H1 (cell line): ENCODE data around the gene LDLR. TPM values are rescaled to one million over a fixed set of nuclear protein-coding genes. Genes with fewer than 3 reads are reported as not detected.
A peak's percentile ranks its signal among the peaks of the same experiment; 100 is the strongest.

Experiments
- CTCF ChIA-PET: fragments of 300-600 bp; sonication (Branson Sonifier 250); formaldehyde crosslinking; loops from one replicate; lab custom pipeline; 2021; ENCODE audit not compliant: partially characterized antibody; lab: Charles Lee
- POLR2A ChIA-PET: fragments of 300-600 bp; sonication (Branson Sonifier 250); formaldehyde crosslinking; loops from one replicate; lab custom pipeline; 2021; ENCODE audit warnings: inconsistent platforms; ENCODE audit not compliant: partially characterized antibody; lab: Charles Lee
- DNase-seq, 2 experiments: peaks; one replicate each; pipeline versions ENCODE4 v3.0.0 to v3.0.0-alpha.2; 2010 to 2022; ENCODE audit warnings: low spot score in 2 of 2, low read depth in 1 of 2, mixed read lengths in 1 of 2
- FAIRE-seq: peaks from 2 replicates; lab custom pipeline; 2011; peaks lifted over from hg19 to GRCh38; lab: Jason Lieb, UNC
- H2AFZ ChIP-seq: 2 replicates; pipeline ENCODE4 v1.8.1; 2012; ENCODE audit warnings: low read length, inconsistent platforms
- H2AK5ac ChIP-seq: 2 replicates; pipeline ENCODE4 v1.6.1; 2013; ENCODE audit warnings: low read depth, low read length
- H2BK120ac ChIP-seq: replicated peaks from 2 replicates; pipeline ENCODE3; 2013; ENCODE audit warnings: low read depth, low read length, inconsistent platforms
- H2BK12ac ChIP-seq: 2 replicates; pipeline ENCODE4 v1.6.1; 2013; ENCODE audit warnings: low read depth, low read length
- H2BK15ac ChIP-seq: 2 replicates; pipeline ENCODE4 v1.6.1; 2013; ENCODE audit warnings: low read length
- H2BK20ac ChIP-seq: 2 replicates; pipeline ENCODE4 v1.6.1; 2013; ENCODE audit warnings: low read length
- H2BK5ac ChIP-seq: 2 replicates; pipeline ENCODE4 v1.6.1; 2013; ENCODE audit warnings: low read depth, low read length
- H3K14ac ChIP-seq: 2 replicates; pipeline ENCODE4 v1.6.1; 2013; ENCODE audit warnings: inconsistent platforms; ENCODE audit not compliant: insufficient read length
- H3K18ac ChIP-seq: 2 replicates; pipeline ENCODE4 v1.6.1; 2013; ENCODE audit warnings: low read length; ENCODE audit errors: extremely low read depth
- H3K23ac ChIP-seq: 2 replicates; pipeline ENCODE4 v1.6.1; 2013; ENCODE audit warnings: inconsistent platforms; ENCODE audit not compliant: insufficient read length
- H3K23me2 ChIP-seq: 2 replicates; pipeline ENCODE4 v1.6.1; 2013; ENCODE audit warnings: low read depth, low read length
- H3K27ac ChIP-seq: 2 replicates; pipeline ENCODE4 v1.6.1; 2011; ENCODE audit warnings: low read depth, low read length, inconsistent platforms
- H3K27me3 ChIP-seq, 4 experiments: replicated peaks in 1 of 4; 1 replicate in 1 of 4; 2 replicates in 3 of 4; pipeline versions ENCODE4 v1.6.1 to v1.8.1; 2011 to 2013; ENCODE audit warnings: low read length in 3 of 4, mild to moderate bottlenecking in 3 of 4, inconsistent platforms in 2 of 4, mixed read lengths in 2 of 4, moderate library complexity in 1 of 4; ENCODE audit not compliant: control insufficient read depth in 3 of 4, insufficient read depth in 3 of 4; ENCODE audit errors: extremely low read depth in 1 of 4
- H3K36me3 ChIP-seq, 4 experiments: 2 replicates each; pipeline versions ENCODE4 v1.6.1 to v1.8.1; 2011 to 2013; ENCODE audit warnings: mild to moderate bottlenecking in 4 of 4, low read length in 3 of 4, moderate library complexity in 2 of 4, control low read depth in 1 of 4, inconsistent platforms in 1 of 4; ENCODE audit not compliant: insufficient read depth in 4 of 4, control insufficient read depth in 2 of 4
- H3K4ac ChIP-seq: replicated peaks from 2 replicates; pipeline ENCODE3; 2013; ENCODE audit warnings: low read length, low read depth, mixed read lengths, inconsistent platforms; ENCODE audit not compliant: insufficient read length
- H3K4me1 ChIP-seq, 4 experiments: replicated peaks in 1 of 4; 1 replicate in 1 of 4; 2 replicates in 3 of 4; pipeline versions ENCODE4 v1.6.1 to v1.8.1; 2011 to 2013; ENCODE audit warnings: low read length in 3 of 4, inconsistent platforms in 2 of 4, mixed read lengths in 1 of 4; ENCODE audit not compliant: insufficient read depth in 4 of 4, control insufficient read depth in 3 of 4
- H3K4me2 ChIP-seq, 2 experiments: 2 replicates each; pipeline versions ENCODE4 v1.6.1 to v1.8.1; 2011 to 2013; ENCODE audit warnings: low read depth in 2 of 2, low read length in 2 of 2, control low read depth in 1 of 2, inconsistent platforms in 1 of 2, mild to moderate bottlenecking in 1 of 2; ENCODE audit not compliant: insufficient read depth in 1 of 2
- H3K4me3 ChIP-seq, 4 experiments: fragments of 200-600, 300-600 bp in 1 of 4; sonication (generic), shearing (Covaris generic), sonication (Bioruptor Twin) in 1 of 4; 2 replicates each; pipeline versions ENCODE4 v1.5.1 to v1.8.1; 2011 to 2016; ENCODE audit warnings: low read length in 4 of 4, low read depth in 3 of 4, control low read depth in 2 of 4, inconsistent platforms in 2 of 4, mild to moderate bottlenecking in 2 of 4, mixed read lengths in 1 of 4, moderate library complexity in 1 of 4; ENCODE audit not compliant: insufficient read depth in 2 of 4; ENCODE audit errors: extremely low read depth in 1 of 4
- H3K56ac ChIP-seq: replicated peaks from 2 replicates; pipeline ENCODE3; 2013; ENCODE audit warnings: low read depth, mild to moderate bottlenecking, mixed read lengths, low read length, inconsistent platforms; ENCODE audit not compliant: insufficient read length
- H3K79me1 ChIP-seq: 2 replicates; pipeline ENCODE4 v1.6.1; 2013; ENCODE audit warnings: low read depth, low read length, control low read depth
- H3K79me2 ChIP-seq, 2 experiments: 2 replicates each; pipeline versions ENCODE4 v1.6.1 to v1.8.1; 2012 to 2013; ENCODE audit warnings: low read length in 2 of 2, mild to moderate bottlenecking in 2 of 2, inconsistent platforms in 1 of 2; ENCODE audit not compliant: insufficient read depth in 2 of 2, control insufficient read depth in 1 of 2
- H3K9ac ChIP-seq, 4 experiments: replicated peaks in 1 of 4; 1 replicate in 1 of 4; 2 replicates in 3 of 4; pipeline versions ENCODE4 v1.6.1 to v1.8.1; 2011 to 2013; ENCODE audit warnings: low read depth in 3 of 4, low read length in 3 of 4, control low read depth in 2 of 4, mild to moderate bottlenecking in 2 of 4, moderate library complexity in 2 of 4, inconsistent platforms in 1 of 4; ENCODE audit errors: extremely low read depth in 1 of 4
- H3K9me3 ChIP-seq, 2 experiments: 2 replicates each; pipeline versions ENCODE4 v1.6.1 to v1.8.1; 2012 to 2013; ENCODE audit warnings: mild to moderate bottlenecking in 2 of 2, moderate library complexity in 2 of 2, control low read depth in 1 of 2, inconsistent platforms in 1 of 2, low read depth in 1 of 2, low read length in 1 of 2, mixed read lengths in 1 of 2; ENCODE audit not compliant: insufficient read depth in 2 of 2
- H4K20me1 ChIP-seq, 2 experiments: replicated peaks in 1 of 2; 2 replicates each; pipeline versions ENCODE3 to v1.8.1; 2011 to 2013; ENCODE audit warnings: inconsistent platforms in 2 of 2, low read length in 2 of 2, mild to moderate bottlenecking in 1 of 2; ENCODE audit not compliant: insufficient read depth in 2 of 2, control insufficient read depth in 1 of 2
- H4K5ac ChIP-seq: 2 replicates; pipeline ENCODE4 v1.6.1; 2013; ENCODE audit warnings: low read length, low read depth, mixed read lengths, inconsistent platforms; ENCODE audit not compliant: insufficient read length
- H4K8ac ChIP-seq: 2 replicates; pipeline ENCODE4 v1.8.0; 2013; ENCODE audit warnings: mild to moderate bottlenecking, moderate library complexity, low read length, inconsistent platforms; ENCODE audit not compliant: insufficient read depth; ENCODE audit errors: extremely low read depth
- H4K91ac ChIP-seq: replicated peaks from 2 replicates; pipeline ENCODE3; 2013; ENCODE audit warnings: low read length, mixed read lengths, inconsistent platforms; ENCODE audit not compliant: insufficient read length
- ATF3 ChIP-seq: IDR thresholded peaks from 2 replicates; pipeline ENCODE4 v1.6.1; 2011; ENCODE audit warnings: low read depth, mild to moderate bottlenecking, low read length; ENCODE audit not compliant: insufficient read depth
- JUND ChIP-seq: IDR thresholded peaks from 2 replicates; pipeline ENCODE4 v1.6.1; 2011; ENCODE audit warnings: mild to moderate bottlenecking, improper control_type of control experiment, low read length
- POLR2AphosphoS5 ChIP-seq: IDR thresholded peaks from 2 replicates; pipeline ENCODE4 v1.6.1; 2011; ENCODE audit warnings: low read depth, low read length
- SP4 ChIP-seq: IDR thresholded peaks from 2 replicates; pipeline ENCODE4 v1.6.1; 2012; ENCODE audit warnings: low read length, inconsistent platforms
- YY1 ChIP-seq: IDR thresholded peaks from 2 replicates; pipeline ENCODE4 v1.6.1; 2011; ENCODE audit warnings: low read depth, mild to moderate bottlenecking, low read length
- ZNF274 ChIP-seq: IDR thresholded peaks from 2 replicates; pipeline ENCODE4 v1.7.0; 2012; ENCODE audit warnings: low read length, borderline replicate concordance; ENCODE audit errors: extremely low read depth
- WGBS, 2 experiments: shearing (Covaris generic) in 1 of 2; methylation state at CpG; one replicate each; pipeline versions ENCODE4 v1.1.6 to v1.1.7; 2013 to 2015; ENCODE audit warnings: low lambda C conversion rate in 2 of 2, mixed read lengths in 2 of 2, inconsistent platforms in 1 of 2, low coverage in 1 of 2, missing lambda C conversion rate in 1 of 2; ENCODE audit not compliant: insufficient replicate concordance in 2 of 2, insufficient coverage in 1 of 2, insufficient read length in 1 of 2; ENCODE audit errors: extremely low coverage in 1 of 2, missing lambda C conversion rate in 1 of 2; 5-methylcytosine and 5-hydroxymethylcytosine counted together
- polyA plus RNA-seq, 7 experiments: library from polyadenylated mRNA; depleted of rRNA in 3 of 7; stranded (reverse) in 5 of 7; unstranded in 2 of 7; fragments of >200 nt in 5 of 7; fragments of 200-250 nt in 2 of 7; gene quantifications; 1 replicate in 5 of 7; 2 replicates in 1 of 7; 4 replicates in 1 of 7; pipeline versions ENCODE4 v1.2.1 to v1.2.3, GENCODE V29; 2011 to 2013; ENCODE audit warnings: missing spikeins in 2 of 7, mixed read lengths in 2 of 7
- total RNA-seq: library from RNA; stranded (reverse); fragmentation: NEBNext Ultra II Directional; extraction: Animal tissue kit (Norgen Biotek cat#: 25700); gene quantifications from 2 replicates; pipeline ENCODE4 v1.2.1, GENCODE V29; 2021

LDLR gene
- total and polyA plus RNA-seq, 2 of the 8 experiments (the other 6 are each of a cell fraction or from before 2014, with no cell fraction given) = 70.1 to 118 TPM

- no peak overlapping the region for H3K14ac ChIP-seq
- FAIRE-seq = no peak
- ChIA-PET POLR2A (interaction anchor here (0.6 to 1.5 kb wide), 4 partner anchors 21 to 157 kb away, joined by 3 to 4 read pairs (median 3); no protein-coding TSS in a partner anchor), CTCF (interaction anchor here (0.6 to 1.5 kb wide), 6 partner anchors 32 to 449 kb away, joined by 3 to 4 read pairs (median 3); no protein-coding TSS in a partner anchor)
- peak overlapping the region; percentile 4; the same call in 1 of the 2 replicates for H2BK5ac ChIP-seq
- H4K91ac ChIP-seq = no peak overlapping the region
- WGBS, 2 experiments = 89% methylated on average over 15 of the region's 15 CpGs; no CpG with 5 or more reads in 1 of the 2 experiments
- no peaks in the 10 kb centered on the region for H3K9me3 ChIP-seq
- H3K23ac ChIP-seq = no peak overlapping the region
- H3K79me1 ChIP-seq = peaks cover 7% of the 10 kb centered on the region
- peaks cover 7% of the 10 kb centered on the region for H3K23me2 ChIP-seq
- TF ChIP-seq ZNF274 (no peak), POLR2AphosphoS5 (peak; percentile 43; the same call in 1 of the 2 replicates), JUND (no peak), YY1 (no peak), ATF3 (no peak), SP4 (no peak)
- DNase-seq = no peak
- no peak overlapping the region for H4K5ac ChIP-seq
- no peak overlapping the region for H3K56ac ChIP-seq
- no peak overlapping the region for H3K9ac ChIP-seq
- H2BK120ac ChIP-seq = no peak overlapping the region
- H3K79me2 ChIP-seq = peaks cover 54 to 84% of the 10 kb centered on the region in 2 experiments
- peaks cover 11 to 75% (median 24%) of the 10 kb centered on the region in 4 experiments; a peak in 7 of 8 replicates for H3K36me3 ChIP-seq
- H4K8ac ChIP-seq = no peak overlapping the region
- H2BK12ac ChIP-seq = no peak overlapping the region
- H3K4ac ChIP-seq = no peak overlapping the region
- H2AK5ac ChIP-seq = 0 out of 2 replicates have a peak overlapping the region, but pooled peaks have one; percentile 3
- H3K18ac ChIP-seq = no peak overlapping the region
- peaks cover 35 to 48% of the 10 kb centered on the region in 2 experiments for H4K20me1 ChIP-seq
- H2BK15ac ChIP-seq = no peak overlapping the region
- H2BK20ac ChIP-seq = no peak overlapping the region
- H3K27me3 ChIP-seq = no peaks in the 10 kb centered on the region
- H2AFZ ChIP-seq = no peak overlapping the region
- no peak overlapping the region for H3K27ac ChIP-seq
- H3K4me2 ChIP-seq = peak overlapping the region; percentile 9 to 29; a peak in 1 of 4 replicates
- peaks cover 4 to 7% (median 7%) of the 10 kb centered on the region in 4 experiments for H3K4me1 ChIP-seq
- H3K4me3 ChIP-seq = no peak overlapping the region
These were observed 4.5 kb downstream of the LDLR start for GRCh38 chr19:11093689-11094238.
